Osteoblast (primary cell): ENCODE data around the gene WASF3. TPM values are rescaled to one million over a fixed set of nuclear protein-coding genes. Genes with fewer than 3 reads are reported as not detected.

Source experiments
- DNase-seq: peaks from one replicate; pipeline ENCODE4 v3.0.0; 2011; ENCODE audit warnings: low spot score, mixed read lengths; ENCODE audit not compliant: insufficient read length; ENCODE audit errors: missing footprints
- H2AFZ ChIP-seq: 2 replicates; pipeline ENCODE4 v1.6.0; 2011; ENCODE audit warnings: mild to moderate bottlenecking, low read length
- H3K27ac ChIP-seq: 2 replicates; pipeline ENCODE4 v1.5.1; 2011; ENCODE audit warnings: mild to moderate bottlenecking, low read depth, low read length, moderate library complexity
- H3K27me3 ChIP-seq: 2 replicates; pipeline ENCODE4 v1.6.0; 2012; ENCODE audit warnings: mild to moderate bottlenecking, control low read depth, inconsistent platforms, low read length, moderate library complexity; ENCODE audit not compliant: insufficient read depth
- H3K36me3 ChIP-seq: 2 replicates; pipeline ENCODE4 v1.5.1; 2011; ENCODE audit warnings: mild to moderate bottlenecking, low read length, control low read depth, moderate library complexity; ENCODE audit not compliant: insufficient read depth
- H3K4me1 ChIP-seq: 2 replicates; pipeline ENCODE4 v1.5.1; 2011; ENCODE audit warnings: mild to moderate bottlenecking, low read length, control low read depth, moderate library complexity; ENCODE audit not compliant: insufficient read depth
- H3K4me2 ChIP-seq: 2 replicates; pipeline ENCODE4 v1.6.0; 2011; ENCODE audit warnings: mild to moderate bottlenecking, low read length; ENCODE audit not compliant: insufficient read depth
- H3K4me3 ChIP-seq: fragments of 200-600 bp; sonication (generic); 3 replicates; pipeline ENCODE4 v1.5.1; 2012; ENCODE audit warnings: mild to moderate bottlenecking, low read length, inconsistent platforms; ENCODE audit not compliant: insufficient read depth
- H3K79me2 ChIP-seq: 2 replicates; pipeline ENCODE4 v1.6.0; 2012; ENCODE audit warnings: mild to moderate bottlenecking, low read length, control low read depth, inconsistent platforms; ENCODE audit not compliant: insufficient read depth
- H3K9me3 ChIP-seq: 2 replicates; pipeline ENCODE4 v1.5.1; 2011; ENCODE audit warnings: low read depth, low read length, control low read depth
- H4K20me1 ChIP-seq: 2 replicates; pipeline ENCODE4 v1.6.0; 2012; ENCODE audit warnings: mild to moderate bottlenecking, low read length, control low read depth; ENCODE audit not compliant: insufficient read depth
- CTCF ChIP-seq: IDR thresholded peaks from 2 replicates; pipeline ENCODE4 v1.5.1; 2011; ENCODE audit warnings: mild to moderate bottlenecking, low read depth, low read length, moderate library complexity; ENCODE audit errors: extremely low read depth
- total RNA-seq: library from RNA; depleted of rRNA; stranded (reverse); fragments of >200 nt; gene quantifications from 2 replicates; pipeline ENCODE4 v1.2.3, GENCODE V29; 2012

WASF3 gene
- total RNA-seq, 1 donor: 23.5 TPM

DNA sequence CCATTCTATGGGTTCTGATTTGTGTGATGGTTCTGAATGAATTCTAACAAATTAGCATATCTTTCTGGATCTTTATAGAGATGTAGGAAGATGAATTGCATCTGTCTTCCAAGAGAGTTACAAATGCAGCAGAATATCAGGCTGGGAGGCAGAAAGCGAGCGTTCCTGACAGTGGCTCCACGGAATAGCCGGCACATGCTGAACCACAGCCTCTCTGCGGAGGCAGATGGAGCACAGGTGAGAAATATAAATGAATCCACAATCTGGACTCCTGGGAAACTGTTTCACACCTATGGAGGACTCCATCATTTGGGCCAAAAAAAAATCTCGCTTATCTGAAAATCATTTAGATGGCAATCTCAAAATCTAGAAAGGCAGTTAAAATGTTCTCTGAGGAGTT lies 34.5 kb upstream of the WASF3 start:
- no peak for TF ChIP-seq CTCF
- Histone ChIP-seq H3K36me3 (no peaks in the 10 kb centered on the region), H3K4me1 (no peaks in the 10 kb centered on the region), H3K9me3 (peaks cover 4% of the 10 kb centered on the region), H3K27ac (no peak overlapping the region), H3K4me2 (no peak overlapping the region), H3K27me3 (peaks cover 23% of the 10 kb centered on the region), H3K79me2 (no peaks in the 10 kb centered on the region), H2AFZ (no peak overlapping the region), H3K4me3 (no peak overlapping the region), H4K20me1 (no peaks in the 10 kb centered on the region)
- no peak for DNase-seq

GRCh38 chr13:26525528-26525927 lies 32.0 kb upstream of the WASF3 start:
- DNase-seq: no peak
- H3K4me3 ChIP-seq: no peak overlapping the region
- no peaks in the 10 kb centered on the region for H3K36me3 ChIP-seq
- TF ChIP-seq CTCF: no peak
- no peaks in the 10 kb centered on the region for H3K79me2 ChIP-seq
- H3K4me2 ChIP-seq: no peak overlapping the region
- H3K9me3 ChIP-seq: peaks cover 4% of the 10 kb centered on the region
- no peaks in the 10 kb centered on the region for H3K4me1 ChIP-seq
- H3K27ac ChIP-seq: no peak overlapping the region
- no peaks in the 10 kb centered on the region for H4K20me1 ChIP-seq
- H2AFZ ChIP-seq: no peak overlapping the region
- peaks cover 5% of the 10 kb centered on the region for H3K27me3 ChIP-seq

DNA sequence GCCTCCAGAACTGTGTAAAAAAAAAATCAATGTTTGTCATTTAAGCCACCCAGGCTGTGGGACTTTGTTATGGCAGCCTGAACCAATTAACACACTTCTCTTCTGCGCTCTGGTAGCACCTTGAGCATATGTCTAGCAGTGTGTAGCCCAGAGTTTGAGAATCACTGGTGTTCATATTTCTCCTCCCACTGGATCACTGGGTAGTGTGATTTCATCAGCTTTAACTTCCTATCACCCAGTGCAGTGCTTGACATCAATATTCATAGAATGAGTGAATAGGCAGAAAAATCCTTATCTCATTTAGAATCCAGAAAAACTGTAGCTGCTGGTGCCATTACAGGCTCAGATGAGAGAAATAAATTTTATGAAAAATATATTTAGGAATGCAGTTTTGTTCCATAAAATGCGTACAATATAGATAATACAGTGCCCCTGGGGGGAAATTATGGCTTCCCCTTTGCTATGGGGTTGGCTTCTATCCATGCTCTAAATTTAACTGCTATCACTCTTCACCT lies 30.7 kb upstream of the WASF3 start:
- H3K79me2 ChIP-seq: no peaks in the 10 kb centered on the region
- H4K20me1 ChIP-seq: no peaks in the 10 kb centered on the region
- no peaks in the 10 kb centered on the region for H3K36me3 ChIP-seq
- no peak overlapping the region for H2AFZ ChIP-seq
- peaks cover 6% of the 10 kb centered on the region for H3K27me3 ChIP-seq
- no peaks in the 10 kb centered on the region for H3K4me1 ChIP-seq
- H3K4me2 ChIP-seq: no peak overlapping the region
- DNase-seq: no peak
- H3K27ac ChIP-seq: no peak overlapping the region
- no peaks in the 10 kb centered on the region for H3K9me3 ChIP-seq
- TF ChIP-seq CTCF: no peak
- no peak overlapping the region for H3K4me3 ChIP-seq

DNA sequence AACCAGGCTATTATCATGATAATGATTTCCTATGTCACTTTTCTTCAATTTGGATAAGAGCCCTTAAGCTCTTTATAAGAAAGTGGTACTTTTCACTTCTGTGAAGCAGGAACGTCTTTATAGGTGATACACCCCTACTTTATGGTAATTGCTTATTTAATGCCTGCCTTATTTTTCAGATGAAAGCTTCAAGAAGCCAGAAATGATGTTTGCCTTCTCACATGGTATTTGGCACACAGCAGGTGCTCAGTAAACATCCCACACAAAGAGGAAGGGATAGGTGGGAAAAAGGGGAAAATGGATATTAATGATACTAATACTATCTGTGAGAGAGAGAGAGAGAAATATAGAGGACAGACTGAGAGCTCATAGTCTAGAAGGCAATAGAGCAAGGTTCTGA lies 29.0 kb upstream of the WASF3 start:
- no peak for TF ChIP-seq CTCF
- Histone ChIP-seq H3K4me1 (no peaks in the 10 kb centered on the region), H3K4me3 (no peak overlapping the region), H4K20me1 (no peaks in the 10 kb centered on the region), H3K9me3 (no peaks in the 10 kb centered on the region), H2AFZ (no peak overlapping the region), H3K27me3 (peaks cover 7% of the 10 kb centered on the region), H3K27ac (no peak overlapping the region), H3K36me3 (no peaks in the 10 kb centered on the region), H3K79me2 (no peaks in the 10 kb centered on the region), H3K4me2 (no peak overlapping the region)
- DNase-seq: no peak
